ENCODE data around the gene DMBX1. TPM values are rescaled to one million over a fixed set of nuclear protein-coding genes. Genes with fewer than 3 reads are reported as not detected.

Gene DMBX1
- total and polyA plus RNA-seq, 2 of the 13 experiments (the other 11 are each of a cell fraction or from before 2014, with no cell fraction given): not detected

GRCh38 chr1:46516200-46516950, 26.7 kb downstream of the DMBX1 start:
- no peaks in the 10 kb centered on the region for H3K79me2 ChIP-seq (ENCODE audit: insufficient read depth, low read length)
- no peaks in the 10 kb centered on the region for H4K20me1 ChIP-seq (ENCODE audit: insufficient read depth, low read length)
- no TSS peak for BruUV-seq (replicated peaks)
- no peak overlapping the region for H3K9ac ChIP-seq (ENCODE audit: insufficient read depth, low read depth, low read length)
- H3K27me3 ChIP-seq (ENCODE audit: control insufficient read depth in 1 of 2, insufficient read depth in 2 of 2, low read length in 2 of 2): peaks cover 6 to 26% of the 10 kb centered on the region in 2 experiments; a peak in 3 of 5 replicates
- TF ChIP-seq ZNF350 (CRISPR knock-in tag; IDR thresholded peaks at IDR 0.05; ENCODE audit: borderline replicate concordance, low read depth): no peak
- no peak for TF ChIP-seq ZNF317 (CRISPR knock-in tag; IDR thresholded peaks at IDR 0.05)
- no peak for TF ChIP-seq NFAT5 (CRISPR knock-in tag; IDR thresholded peaks at IDR 0.05)
- no peak for TF ChIP-seq HNRNPUL1 (IDR thresholded peaks at IDR 0.05; ENCODE audit: low read depth, low read length)
- no peak for TF ChIP-seq THAP11 (CRISPR knock-in tag; IDR thresholded peaks at IDR 0.05)
- DNase-seq (ENCODE audit: low spot score) (no peak), FAIRE-seq (no peak), ATAC-seq (no peak)
- H2AFZ ChIP-seq (ENCODE audit: low read length): no peak overlapping the region
- no peak overlapping the region for H3K4me3 ChIP-seq (replicated peaks in 1 of 3; ENCODE audit: insufficient read depth in 1 of 3, low read depth in 2 of 3, low read length in 3 of 3)
- H3K9me3 ChIP-seq (ENCODE audit: low read length): no peaks in the 10 kb centered on the region
- H3K4me1 ChIP-seq (ENCODE audit: insufficient read depth, low read length): peaks cover 20% of the 10 kb centered on the region; the same call in 1 of the 2 replicates
- no peaks in the 10 kb centered on the region for H3K36me3 ChIP-seq (replicated peaks in 1 of 2; ENCODE audit: control insufficient read depth in 1 of 2, insufficient read depth in 2 of 2, low read length in 2 of 2)
- CTCF ChIA-PET (ENCODE audit: low intra/inter-chr PET ratio, low total read pairs): no interaction called here
- POLR2A ChIA-PET: no interaction called here
- no peak overlapping the region for H3K27ac ChIP-seq (ENCODE audit: extremely low read length, insufficient read depth, low read length)
- H3K4me2 ChIP-seq (ENCODE audit: low read depth, low read length): no peak overlapping the region
- WGBS (ENCODE audit: low lambda C conversion rate): 54% methylated on average over 12 of the region's 12 CpGs
- in situ Hi-C loops (cut with HindIII; ENCODE audit: extremely low pct_ligation_motif_present, low pct_unique_long_range_greater_than_20kb): no loop called here
- intact Hi-C loops (cut with micrococcal nuclease; ENCODE audit: unreplicated experiment): no loop called here
